Nephron progenitor cell (in vitro differentiated cells): Measurements from ENCODE around the gene RTN4IP1.
A peak's percentile ranks its signal among the peaks of the same experiment; 100 is the strongest.

ENCODE experiments used
- DNase-seq: peaks from one replicate; pipeline ENCODE4 v3.0.0; 2021
- H3K27ac Mint-ChIP-seq: 2 replicates; pipeline ENCODE4 v1.8.0; 2021; ENCODE audit warnings: mild to moderate bottlenecking, moderate library complexity, mixed read lengths
- H3K27me3 Mint-ChIP-seq: 2 replicates; pipeline ENCODE4 v1.8.0; 2021; ENCODE audit warnings: mild to moderate bottlenecking, low read depth, mixed read lengths; ENCODE audit not compliant: poor library complexity
- H3K36me3 Mint-ChIP-seq: 2 replicates; pipeline ENCODE4 v1.8.0; 2021; ENCODE audit warnings: low read depth, mixed read lengths
- H3K4me1 Mint-ChIP-seq: 2 replicates; pipeline ENCODE4 v1.8.0; 2021; ENCODE audit warnings: mixed read lengths
- H3K4me3 Mint-ChIP-seq: 2 replicates; pipeline ENCODE4 v1.8.0; 2021; ENCODE audit warnings: mild to moderate bottlenecking, moderate library complexity, mixed read lengths
- H3K9me3 Mint-ChIP-seq: 2 replicates; pipeline ENCODE4 v1.8.0; 2021; ENCODE audit warnings: mild to moderate bottlenecking, moderate library complexity, mixed read lengths
- TF ChIP-seq, protein P1 (sequence below): fragments of 200-600 bp; sonication (generic); IDR thresholded peaks from 2 replicates; pipeline ENCODE4 v1.5.0; 2021; ENCODE audit warnings: antibody characterized with exemption

RTN4IP1 gene

DNA sequence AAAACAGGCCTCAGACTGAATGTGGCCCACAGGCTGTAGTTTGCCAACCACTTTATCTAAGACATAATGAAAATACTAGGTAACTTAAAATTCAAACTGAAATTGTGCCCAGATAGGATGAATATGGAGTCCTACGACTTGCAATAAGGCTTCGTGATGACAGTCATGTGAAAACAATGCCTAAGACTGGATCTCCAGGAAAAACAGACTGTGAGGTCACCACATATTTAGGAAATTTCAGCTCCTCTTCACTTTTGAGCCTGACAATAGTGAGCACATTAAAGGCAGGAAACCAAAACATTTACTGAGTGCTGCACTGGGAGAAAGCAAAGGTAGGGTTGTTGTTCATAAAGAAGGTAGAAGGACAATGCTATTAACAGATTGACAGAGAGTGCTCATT is 50.0 kb downstream of the RTN4IP1 start:
- Mint-ChIP-seq H3K4me3 (no peak overlapping the region), H3K27me3 (no peaks in the 10 kb centered on the region), H3K4me1 (peaks cover 6% of the 10 kb centered on the region), H3K27ac (no peak overlapping the region), H3K36me3 (peaks cover 16% of the 10 kb centered on the region), H3K9me3 (no peaks in the 10 kb centered on the region)
- no peak for DNase-seq
- TF ChIP-seq, protein P1, sequence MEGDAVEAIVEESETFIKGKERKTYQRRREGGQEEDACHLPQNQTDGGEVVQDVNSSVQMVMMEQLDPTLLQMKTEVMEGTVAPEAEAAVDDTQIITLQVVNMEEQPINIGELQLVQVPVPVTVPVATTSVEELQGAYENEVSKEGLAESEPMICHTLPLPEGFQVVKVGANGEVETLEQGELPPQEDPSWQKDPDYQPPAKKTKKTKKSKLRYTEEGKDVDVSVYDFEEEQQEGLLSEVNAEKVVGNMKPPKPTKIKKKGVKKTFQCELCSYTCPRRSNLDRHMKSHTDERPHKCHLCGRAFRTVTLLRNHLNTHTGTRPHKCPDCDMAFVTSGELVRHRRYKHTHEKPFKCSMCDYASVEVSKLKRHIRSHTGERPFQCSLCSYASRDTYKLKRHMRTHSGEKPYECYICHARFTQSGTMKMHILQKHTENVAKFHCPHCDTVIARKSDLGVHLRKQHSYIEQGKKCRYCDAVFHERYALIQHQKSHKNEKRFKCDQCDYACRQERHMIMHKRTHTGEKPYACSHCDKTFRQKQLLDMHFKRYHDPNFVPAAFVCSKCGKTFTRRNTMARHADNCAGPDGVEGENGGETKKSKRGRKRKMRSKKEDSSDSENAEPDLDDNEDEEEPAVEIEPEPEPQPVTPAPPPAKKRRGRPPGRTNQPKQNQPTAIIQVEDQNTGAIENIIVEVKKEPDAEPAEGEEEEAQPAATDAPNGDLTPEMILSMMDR = no peak

DNA sequence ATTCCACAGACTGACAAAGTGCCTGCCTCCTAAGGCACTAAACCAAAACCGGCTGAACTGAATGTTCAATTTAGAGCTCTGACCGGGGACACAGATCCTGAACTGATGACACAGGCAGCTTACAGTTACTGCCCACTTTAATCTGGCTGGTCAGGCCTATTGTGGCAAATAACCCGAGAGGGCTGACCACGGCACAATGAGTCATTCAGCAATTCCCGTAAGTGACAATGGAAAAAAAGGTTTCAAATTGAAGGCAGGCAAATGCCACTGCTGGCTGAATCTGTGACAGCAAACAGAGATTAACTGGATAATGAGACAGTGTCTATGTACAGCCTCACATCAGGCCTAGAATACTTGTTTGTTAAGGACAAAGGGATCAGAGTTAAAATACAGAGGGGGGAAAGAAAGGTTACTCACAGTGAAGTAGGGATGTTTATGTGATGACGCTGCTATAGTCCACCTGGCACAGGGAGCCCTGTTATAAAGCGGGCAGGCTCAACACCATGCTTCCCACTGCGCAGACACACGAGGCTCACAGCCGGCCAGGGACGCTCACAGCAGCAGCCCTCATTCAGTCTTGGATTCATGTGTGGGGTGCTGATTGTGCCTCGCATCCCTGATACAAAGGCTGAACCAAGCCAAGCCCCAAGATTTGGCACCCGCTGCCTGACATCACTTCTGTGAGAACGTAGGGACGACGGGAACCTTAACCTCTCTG is 54.4 kb downstream of the RTN4IP1 start:
- H3K27ac Mint-ChIP-seq = peak overlapping the region; percentile 57
- H3K9me3 Mint-ChIP-seq = no peaks in the 10 kb centered on the region
- TF ChIP-seq, protein P1 = no peak
- no peaks in the 10 kb centered on the region for H3K27me3 Mint-ChIP-seq
- H3K4me3 Mint-ChIP-seq = no peak overlapping the region
- H3K4me1 Mint-ChIP-seq = peaks cover 13% of the 10 kb centered on the region
- peaks cover 6% of the 10 kb centered on the region for H3K36me3 Mint-ChIP-seq
- DNase-seq = no peak

DNA sequence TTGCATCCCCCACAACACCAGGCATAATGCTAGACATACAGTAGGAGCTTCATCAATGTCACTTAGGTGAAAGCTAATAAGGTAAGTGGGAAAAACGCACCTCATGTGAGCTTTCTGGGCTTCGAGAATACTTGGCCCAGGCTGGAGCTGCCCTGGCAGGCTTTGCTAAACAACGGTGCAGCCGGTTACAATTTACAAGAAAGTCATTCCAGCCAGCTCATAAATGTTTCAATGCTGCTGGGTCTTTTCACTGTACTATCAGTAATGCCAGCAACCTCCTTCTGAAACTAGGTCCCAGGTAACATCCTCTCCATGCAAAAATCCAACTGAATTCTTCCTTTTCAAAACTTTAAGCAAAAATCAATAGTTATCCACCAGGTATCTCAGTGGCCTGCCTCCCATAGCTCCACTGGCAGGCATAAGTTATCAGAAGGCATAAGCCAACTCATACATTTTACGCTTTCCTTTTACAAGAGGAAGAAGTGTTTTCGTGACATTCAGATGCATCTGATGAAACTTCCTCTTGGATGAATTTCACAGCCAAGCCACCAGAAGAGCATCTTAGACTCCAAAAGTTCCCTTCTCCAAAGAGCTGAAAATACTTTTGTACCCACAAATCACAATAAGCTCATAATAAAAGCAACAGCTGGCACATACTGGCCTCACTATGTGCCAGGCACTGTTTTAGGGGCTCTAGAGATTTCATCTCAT is 56.3 kb downstream of the RTN4IP1 start:
- Mint-ChIP-seq H3K27ac (no peak overlapping the region), H3K36me3 (peaks cover 6% of the 10 kb centered on the region), H3K4me1 (peaks cover 13% of the 10 kb centered on the region), H3K9me3 (no peaks in the 10 kb centered on the region), H3K27me3 (peaks cover under 1% of the 10 kb centered on the region), H3K4me3 (no peak overlapping the region)
- TF ChIP-seq, protein P1 = no peak
- no peak for DNase-seq

DNA sequence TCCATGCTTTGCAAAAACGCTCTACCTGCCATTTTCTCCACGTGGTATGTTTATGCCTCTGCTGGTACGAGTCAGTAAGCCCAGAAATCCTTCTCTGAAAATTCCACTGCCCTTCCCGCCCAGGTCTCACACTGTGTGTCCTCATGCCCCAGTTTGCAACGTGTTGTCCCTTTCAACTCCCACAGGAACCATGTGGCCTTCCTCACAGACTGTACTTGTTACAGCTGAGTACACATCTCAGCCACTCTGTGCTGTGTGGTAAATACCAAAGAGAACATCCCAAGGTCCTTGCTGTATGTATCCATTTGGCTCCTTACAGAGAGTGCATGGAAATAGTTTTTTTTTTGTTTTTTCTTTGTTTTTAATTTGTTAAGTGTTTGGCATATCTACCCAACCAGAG is 56.9 kb downstream of the RTN4IP1 start:
- no peak for DNase-seq
- Mint-ChIP-seq H3K4me1 (peaks cover 13% of the 10 kb centered on the region), H3K4me3 (no peak overlapping the region), H3K27ac (peak overlapping the region; percentile 10), H3K9me3 (no peaks in the 10 kb centered on the region), H3K36me3 (peaks cover 6% of the 10 kb centered on the region), H3K27me3 (peaks cover 4% of the 10 kb centered on the region)
- TF ChIP-seq, protein P1 = no peak

DNA sequence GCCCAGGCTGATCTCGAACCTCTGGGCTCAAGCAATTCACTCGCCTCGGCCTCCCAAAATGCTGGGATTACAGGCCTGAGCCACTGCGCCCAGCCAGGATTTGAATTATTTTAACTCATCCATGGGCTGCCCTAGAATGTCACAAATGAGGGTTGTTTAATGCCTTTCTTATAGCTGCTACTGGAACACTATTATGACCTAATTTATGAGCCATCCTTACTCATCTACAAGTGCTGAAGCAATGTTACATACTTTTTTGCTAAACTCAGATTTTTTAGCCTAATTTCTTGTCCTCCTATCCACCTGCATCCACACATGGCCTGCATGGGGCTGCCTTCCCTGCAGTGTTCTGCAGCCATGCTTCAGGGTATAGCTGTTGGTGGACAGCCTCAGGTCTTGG is 59.9 kb downstream of the RTN4IP1 start:
- no peak for DNase-seq
- Mint-ChIP-seq H3K4me1 (peaks cover 8% of the 10 kb centered on the region), H3K27me3 (peaks cover 7% of the 10 kb centered on the region), H3K27ac (no peak overlapping the region), H3K9me3 (no peaks in the 10 kb centered on the region), H3K4me3 (no peak overlapping the region), H3K36me3 (peaks cover 6% of the 10 kb centered on the region)
- TF ChIP-seq, protein P1 = no peak
